GM18858 (cell line): ENCODE results near the gene SNAP23.

Experiments
- ATAC-seq: cut with Tn5 transposase; IDR thresholded peaks from one replicate; pipeline ENCODE4 v1.9.1; 2021; ENCODE audit not compliant: unreplicated experiment

SNAP23 gene

DNA sequence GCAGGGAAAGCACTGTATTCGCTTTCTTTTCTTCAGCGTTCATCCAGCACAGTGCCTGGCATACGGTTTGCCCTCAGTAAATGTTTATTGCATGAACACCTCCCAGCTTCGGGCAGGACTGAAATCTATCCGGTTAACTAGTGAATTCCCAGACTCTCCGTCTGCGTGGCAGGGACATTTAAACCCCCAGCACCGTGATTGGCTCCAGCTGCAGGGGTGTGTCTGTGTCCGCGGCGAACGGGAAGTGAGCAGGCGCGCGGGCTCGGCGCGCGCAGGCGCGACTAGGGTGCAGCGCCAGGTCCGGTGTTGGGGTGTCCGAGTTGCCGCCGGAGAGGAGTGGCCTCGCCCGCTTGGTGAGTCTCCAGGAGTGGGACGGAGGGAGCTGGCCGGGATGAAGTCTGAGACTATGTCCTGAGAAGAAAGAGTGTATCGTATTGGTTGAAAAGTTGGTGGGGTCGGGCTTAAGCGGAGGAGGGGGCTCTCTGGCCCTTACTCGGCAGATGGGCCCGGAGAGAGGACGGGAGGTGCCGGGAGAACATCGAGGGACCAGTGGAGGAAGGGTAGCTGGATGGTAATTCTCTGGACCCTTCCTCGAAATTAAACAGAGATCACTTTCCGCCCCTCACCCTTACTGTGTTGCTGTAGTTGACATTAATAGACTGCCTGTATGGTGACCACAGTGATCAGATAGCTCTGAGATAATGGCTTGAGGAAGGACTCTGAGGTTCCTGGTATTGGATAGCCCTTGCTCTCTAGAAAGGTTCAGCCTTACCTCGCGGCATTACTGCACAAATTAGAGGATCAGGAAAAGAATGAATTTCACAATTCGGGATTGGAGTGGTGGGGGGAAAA, at the start of gene SNAP23:
TSS of gene SNAP23 (plus strand) at position 274 of the 852 bp plus-strand sequence. CDS start 16,213 bp downstream, outside the sequence.
- peak; percentile 58 for ATAC-seq

DNA sequence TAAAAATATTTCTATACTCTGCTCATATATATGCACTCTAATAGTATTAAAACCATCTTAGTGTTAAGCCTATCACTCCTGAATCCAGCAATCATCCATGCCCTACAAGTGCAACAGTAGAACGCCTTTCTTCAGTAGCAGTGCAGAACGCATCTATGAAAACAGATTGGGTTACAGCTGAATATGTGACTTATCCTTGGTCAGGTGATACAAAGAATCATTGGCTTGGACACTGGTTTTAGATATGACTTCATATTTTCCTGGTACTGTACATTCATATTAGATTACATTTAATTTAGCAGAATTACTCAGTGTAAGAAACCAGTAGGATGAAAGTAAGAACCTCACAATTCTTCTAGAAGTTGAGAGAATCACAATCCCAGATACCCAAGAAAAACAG, 47.8 kb upstream of the SNAP23 start:
- ATAC-seq: no peak

DNA sequence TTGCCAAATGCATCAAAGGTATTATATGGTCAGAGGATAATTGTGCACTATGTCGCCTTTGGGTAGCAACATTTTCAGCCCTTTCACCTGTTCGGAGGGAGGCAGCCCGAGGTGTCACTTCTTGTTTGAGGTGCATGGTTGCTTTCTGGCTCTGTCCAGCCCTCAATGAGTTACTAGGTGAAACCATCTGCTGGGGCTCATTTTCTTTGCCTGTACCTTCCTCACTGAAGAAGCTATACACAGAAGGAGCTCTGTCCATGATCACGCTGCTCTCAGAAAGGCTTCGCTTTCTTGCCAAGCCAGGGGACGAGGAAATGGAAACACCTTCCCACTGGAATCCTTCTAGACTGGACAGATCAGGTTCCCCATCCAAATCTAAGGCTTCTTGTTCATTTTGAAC, 47.2 kb upstream of the SNAP23 start:
- ATAC-seq: no peak

DNA sequence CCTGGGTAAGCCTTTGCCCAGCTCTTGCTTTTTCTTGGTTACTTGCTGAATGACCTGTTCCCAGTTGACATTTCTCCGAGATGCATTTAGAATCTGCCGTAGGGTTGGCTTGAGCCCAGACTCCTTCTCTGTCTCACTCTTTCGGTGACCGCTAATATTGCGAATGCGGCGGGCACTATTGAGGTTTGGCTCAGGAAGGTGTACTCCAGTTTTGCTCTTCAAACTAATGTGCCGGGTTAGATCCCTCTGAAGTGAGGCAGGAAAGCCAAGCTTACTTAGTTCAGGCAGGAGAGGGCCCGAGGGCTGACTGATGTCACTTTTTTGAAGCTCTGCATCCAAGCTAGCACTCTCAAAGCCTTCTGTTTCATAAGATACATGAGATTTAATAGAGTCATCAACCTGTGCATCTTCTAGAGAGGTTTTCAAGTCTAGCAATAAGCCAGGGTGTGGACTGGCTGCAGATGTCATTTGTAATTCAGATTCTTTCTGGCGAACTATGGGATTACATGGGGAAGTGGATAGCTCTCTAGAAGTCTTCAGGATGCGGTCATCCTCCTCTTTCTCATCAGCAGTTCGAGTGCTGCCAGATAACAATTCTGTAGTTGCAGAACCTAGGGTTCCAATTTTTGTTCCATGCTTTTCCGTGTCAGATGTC, 45.5 kb upstream of the SNAP23 start:
- no peak for ATAC-seq

DNA sequence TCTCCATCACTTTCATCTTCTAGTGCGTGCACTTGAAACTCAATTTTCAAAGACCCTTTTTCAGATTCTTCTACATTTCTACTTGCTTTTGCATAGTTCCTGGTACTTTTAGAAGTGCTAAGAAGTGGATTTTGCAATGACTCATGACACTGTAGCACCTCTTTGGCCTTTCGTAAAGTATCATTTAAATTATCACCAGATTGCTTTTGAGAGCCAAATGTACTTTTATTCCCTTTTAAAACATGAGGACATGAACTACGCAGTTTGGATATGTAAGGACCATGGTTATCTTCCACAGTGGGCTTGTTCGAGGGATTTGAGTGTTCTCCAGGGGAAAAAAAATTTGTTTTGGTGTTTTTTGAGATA, 45.0 kb upstream of the SNAP23 start:
- ATAC-seq: no peak

DNA sequence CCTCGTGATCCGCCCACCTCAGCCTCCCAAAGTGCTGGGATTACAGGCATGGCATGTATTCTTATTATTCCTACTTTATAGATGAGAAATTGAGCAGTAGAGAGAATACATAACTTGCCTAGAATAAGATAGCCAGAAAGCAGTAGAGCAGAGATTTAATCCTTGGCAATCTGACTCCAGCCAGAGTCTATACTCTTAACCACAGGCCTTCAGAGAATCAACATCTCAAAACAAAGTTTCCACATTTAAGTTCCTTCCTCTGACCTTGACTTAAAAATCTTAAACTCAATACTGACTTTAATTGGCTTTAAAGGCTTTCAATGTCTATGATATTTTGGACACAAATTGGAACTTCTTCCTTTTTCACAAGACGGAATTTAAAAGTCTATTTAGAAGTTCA, 41.6 kb upstream of the SNAP23 start:
- ATAC-seq: no peak

DNA sequence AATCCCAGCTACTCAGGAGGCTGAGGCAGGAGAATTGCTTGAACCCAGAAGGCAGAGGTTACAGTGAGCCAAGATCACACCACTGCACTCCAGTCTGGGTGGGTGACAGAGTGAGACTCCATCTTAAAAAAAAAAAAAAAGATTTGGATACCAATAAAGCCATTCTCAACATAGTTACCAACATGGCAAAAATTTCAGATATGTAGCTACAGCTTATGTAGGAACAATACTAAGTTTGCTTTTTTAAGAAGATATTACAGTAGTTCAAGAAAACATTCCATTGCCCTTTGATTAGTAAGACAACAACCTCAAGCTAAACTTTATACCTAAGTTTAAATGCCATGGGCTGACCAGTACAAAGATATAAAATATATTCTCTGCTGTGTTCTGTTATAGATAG, 38.9 kb upstream of the SNAP23 start:
- no peak for ATAC-seq

DNA sequence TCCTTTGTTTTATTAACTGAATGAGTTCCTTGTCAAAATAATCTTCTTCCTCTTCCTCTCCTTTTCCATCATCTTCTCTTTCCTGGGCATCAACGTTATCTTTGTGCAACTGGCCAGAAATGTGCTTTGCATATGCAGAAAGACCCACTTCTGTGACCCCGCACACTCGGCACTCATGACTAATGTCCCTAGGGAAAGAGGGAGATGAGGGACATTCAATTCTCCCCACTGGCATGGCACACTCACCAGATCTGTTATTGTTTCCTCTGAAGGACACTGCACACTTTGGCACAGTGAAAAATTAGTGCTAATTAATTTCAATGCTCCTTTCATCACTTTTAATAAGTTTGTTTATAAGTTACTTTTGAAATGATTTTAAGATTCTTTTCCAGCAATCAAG, 38.5 kb upstream of the SNAP23 start:
- no peak for ATAC-seq

DNA sequence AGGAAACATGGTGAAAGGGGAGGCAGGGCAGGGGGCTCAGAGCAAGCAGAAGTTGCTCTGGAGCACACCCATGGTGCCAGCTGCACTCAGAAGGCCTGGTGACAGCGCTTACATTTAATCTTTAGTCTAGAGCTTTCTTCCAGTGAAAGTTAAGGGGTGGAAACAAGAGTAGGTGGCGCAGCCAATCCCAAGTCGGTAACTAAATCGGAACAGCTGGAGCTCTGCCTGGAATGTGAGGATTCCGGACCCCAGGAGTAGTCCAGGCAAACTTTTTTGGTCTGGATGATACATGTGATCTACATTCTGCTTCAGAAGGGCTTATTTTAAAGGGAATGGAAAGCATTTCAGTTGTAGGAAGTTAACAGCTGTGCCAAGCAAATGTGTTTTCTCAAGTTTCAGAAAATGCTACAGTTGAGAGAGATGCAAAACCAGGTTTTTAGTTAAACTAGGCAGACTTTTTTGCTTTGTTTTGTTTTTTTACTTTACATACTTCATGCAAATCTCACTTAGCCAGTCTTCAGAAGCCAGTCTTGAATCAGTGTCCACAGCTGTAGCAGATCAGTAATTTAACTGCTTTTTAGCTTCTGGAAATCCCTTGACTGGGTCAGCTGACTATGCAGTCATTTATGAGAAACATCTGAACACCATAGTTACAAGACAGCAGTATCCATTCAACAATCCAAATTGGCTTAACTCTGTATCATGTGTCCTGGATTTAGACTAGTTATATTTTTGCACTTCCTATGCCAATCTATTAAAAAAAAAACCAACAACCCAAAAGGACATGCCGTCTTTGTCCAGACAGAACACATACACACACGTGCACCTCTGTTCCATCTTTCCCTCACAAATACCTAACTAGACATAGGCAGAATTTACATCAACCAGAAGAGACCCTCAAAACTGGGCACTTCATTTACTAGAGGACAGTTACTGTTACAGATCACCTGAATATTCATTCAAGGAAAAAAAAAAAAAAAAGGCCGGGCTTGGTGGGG, 37.7 kb upstream of the SNAP23 start:
- ATAC-seq: peak; percentile 63

DNA sequence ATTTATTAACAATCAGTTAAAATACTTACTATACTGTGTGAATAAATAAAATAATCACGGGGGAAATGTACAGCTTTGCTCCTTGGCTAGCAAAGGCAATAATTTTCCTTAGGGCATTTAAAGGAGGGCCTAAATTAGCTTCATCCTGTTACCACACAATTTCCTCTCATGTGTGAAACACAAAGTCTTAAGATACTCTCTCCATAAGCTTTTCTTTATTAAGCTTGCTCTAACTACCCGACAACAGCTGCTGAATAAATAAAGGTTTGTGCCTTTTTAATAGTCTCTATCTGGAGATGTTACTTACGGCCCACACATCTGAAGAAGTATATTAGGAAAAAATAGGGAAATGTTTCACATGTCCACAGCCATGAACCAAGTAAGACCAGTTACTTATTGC, 34.2 kb upstream of the SNAP23 start:
- no peak for ATAC-seq

DNA sequence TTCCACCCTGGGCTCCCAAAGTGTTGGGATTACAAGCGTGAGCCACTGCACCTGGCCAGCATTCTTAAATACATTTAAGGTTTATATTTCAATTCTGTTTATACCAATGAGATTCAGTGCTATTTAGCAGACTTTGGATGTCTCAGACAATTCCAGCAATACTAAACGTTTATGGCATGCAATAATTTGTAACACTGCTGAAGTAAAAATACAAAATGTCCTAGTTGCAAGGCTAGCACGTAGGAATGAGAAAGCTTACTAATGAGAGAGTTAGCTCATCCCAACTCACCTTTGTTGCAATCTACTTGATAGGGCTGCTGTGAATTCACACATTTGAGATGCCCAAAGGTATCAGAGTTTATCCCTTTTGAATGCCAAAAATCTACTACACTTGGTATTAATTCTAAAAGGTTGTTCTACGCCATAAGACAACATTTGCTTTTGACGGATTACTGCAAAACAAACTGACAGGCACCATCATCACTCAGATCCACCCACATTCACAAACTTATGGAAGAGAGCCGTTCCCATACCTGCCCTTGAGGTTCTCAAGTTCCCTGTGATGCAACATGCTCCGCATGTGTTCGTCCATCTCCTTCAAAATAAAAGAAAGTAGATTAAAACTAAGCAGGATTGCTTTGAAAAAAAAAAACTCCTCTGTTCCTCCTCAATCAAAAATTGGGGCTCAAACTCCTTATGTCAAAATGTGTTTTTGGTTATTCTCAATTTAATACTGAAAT, 29.7 kb upstream of the SNAP23 start:
- ATAC-seq: no peak

DNA sequence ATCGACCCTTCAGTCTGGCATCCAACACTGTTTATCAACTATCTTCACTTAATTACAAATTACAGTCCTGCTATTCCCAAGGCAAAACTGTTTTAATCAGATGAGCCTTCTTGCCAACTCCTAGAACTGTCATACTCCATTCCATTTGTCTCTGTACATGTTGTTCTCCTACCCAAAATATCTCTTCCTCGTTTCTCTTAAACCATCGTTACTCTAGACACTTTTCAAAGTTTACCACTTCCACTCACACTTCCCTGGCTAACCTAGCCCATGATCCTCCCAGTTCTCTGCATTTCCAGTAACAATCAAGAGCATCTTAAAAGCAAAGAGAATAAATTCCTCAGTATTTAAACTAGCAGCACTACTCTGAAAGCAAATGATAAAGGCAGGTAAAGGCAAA, 24.4 kb upstream of the SNAP23 start:
- no peak for ATAC-seq

DNA sequence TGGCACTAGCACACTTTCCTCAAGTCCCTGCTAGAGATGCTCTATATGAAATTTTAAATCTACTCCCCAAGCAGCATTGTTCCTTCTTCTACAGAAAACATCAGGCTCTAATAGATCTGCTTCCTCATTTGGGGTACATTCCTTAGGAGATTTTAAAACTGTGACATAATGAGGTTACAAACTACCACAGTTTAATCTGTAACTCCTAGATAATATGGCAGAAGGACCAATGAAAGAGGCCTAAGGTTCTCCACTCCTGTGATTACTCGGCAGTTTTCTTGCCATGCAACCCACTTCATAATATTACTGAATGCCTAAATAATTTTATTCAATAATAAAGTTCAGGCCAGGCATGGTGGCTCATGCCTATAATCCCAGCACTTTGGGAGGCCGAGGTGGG, 20.6 kb upstream of the SNAP23 start:
- ATAC-seq: no peak

DNA sequence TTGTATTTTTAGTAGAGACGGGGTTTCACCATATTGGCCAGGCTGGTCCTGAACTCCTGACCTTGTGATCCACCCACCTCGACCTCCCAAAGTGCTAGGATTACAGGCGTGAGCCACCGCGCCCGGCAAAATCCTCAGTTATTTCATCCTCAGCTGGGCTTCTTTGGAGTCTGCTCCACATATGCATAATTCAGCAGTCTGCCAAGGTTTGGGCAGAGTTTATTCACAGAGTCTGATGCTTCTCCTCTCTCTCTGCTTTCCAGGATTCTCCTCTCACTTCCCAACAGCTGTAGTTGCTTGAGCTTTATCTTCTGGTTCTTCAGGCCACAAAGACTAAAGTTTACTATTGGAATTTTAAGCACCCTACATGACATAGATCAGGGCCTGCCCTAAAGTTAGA, 12.7 kb upstream of the SNAP23 start:
- ATAC-seq: no peak

DNA sequence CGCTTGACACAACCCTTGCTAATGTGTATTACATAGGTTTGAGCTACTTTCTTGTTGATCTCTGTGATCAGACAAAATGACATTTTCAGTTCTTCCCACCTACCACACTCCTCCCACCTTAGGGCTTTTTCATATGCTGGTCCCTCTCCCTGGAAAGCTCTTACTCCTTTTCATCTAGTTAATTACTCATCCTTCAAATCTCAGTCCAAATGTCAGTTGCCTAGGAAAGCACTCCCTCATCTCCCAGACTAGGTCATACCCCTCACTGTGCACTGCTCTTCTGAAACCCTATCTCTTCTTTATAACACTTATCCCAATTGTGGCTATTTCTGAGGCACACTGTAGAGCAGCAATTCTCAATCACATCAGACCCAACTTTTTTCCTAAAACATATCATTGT, 11.8 kb upstream of the SNAP23 start:
- ATAC-seq: no peak

DNA sequence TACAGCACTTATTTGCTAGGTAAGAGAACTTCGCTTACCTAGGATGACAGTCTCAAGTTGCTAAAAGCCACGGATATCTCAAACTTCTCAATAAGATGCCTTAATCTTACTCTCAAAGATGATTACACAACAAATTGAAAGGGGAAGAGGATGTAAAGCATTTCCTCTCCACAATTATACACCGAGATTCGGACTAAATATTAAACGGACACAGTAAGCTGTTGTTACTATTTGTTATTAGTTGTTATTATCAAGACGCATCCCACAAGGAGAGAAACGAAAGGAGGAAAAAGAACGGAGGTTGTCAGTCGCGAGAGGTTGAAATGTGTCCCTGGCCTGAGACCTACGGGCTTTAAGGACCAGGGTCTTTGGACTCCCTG, 5.2 kb upstream of the SNAP23 start:
- no peak for ATAC-seq

DNA sequence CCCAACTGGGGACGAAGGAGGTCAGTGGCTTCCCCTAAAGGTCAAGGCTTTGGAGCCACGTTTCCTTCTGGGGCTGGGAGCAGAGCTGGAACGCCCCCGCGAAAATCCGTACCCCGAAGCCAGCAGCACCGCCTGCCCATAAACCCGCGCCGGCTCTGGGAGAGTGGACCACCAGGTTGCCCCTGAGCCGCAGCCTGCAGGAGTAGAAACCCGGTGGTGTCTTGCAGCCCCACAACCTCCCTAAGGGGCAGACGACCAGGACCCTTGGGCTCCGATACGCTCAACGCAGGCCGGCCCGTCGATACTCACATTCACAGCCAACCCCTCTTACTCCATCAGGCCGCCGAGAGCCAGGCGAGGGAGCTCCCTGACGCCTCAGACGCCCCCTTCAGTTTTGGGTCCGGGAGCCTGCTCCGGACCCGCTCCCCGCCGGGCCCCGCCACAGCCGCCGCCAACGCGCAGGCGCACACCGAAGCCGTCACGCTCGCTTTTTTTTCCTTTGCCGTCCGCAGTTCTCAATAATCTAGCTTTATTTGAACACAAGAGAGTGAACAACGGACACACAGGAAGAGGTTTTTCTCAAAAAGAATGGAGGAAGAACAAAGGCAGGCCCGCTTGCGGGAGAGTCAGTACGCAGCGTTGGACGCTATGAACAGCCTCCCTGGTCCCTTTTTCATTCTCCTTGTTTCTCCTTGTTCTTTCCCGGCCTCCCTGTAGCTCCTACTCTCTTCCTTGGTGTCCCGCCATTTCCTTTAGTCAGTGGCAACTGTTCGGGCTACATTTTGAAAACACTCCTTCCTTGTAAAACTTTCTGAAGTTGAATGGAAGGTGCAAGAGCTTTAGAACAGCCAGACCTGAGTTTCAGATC, 4.5 kb upstream of the SNAP23 start, which contains the start of gene ZNF106:
TSS of gene ZNF106 (minus strand) at position 471 of the 868 bp plus-strand sequence. CDS start 18,852 bp downstream, outside the sequence.
- ATAC-seq: no peak

DNA sequence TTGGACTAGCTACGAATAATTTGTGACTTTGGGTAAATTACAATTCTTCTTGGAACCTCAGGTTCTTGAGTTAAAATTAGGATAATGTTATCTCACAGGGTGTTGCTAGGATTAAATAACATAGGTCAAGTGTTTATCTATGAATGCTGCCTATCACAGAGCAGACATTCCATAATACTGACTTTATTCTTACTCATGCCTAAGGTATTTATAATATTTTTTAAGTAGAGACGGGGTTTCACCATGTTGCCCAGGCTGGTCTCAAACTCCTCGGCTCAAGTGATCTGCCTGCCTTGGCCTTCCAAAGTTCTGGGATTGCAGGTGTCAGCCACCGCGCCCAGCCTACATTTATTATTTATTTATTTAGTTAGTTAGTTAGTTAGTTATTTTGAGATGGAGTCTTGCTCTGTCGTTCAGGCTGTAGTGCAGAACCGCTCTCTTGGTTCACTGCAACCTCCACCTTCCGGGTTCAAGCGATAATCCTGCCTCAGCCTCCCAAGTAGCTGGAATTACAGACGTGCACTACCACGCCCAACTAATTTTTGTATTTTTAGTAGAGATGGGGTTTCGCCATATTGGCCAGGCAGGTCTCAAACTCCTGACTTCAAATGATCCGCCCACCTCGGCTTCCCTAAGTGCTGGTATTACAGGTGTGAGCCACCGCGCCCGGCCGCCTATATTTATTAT, 3.8 kb upstream of the SNAP23 start:
- ATAC-seq: no peak

DNA sequence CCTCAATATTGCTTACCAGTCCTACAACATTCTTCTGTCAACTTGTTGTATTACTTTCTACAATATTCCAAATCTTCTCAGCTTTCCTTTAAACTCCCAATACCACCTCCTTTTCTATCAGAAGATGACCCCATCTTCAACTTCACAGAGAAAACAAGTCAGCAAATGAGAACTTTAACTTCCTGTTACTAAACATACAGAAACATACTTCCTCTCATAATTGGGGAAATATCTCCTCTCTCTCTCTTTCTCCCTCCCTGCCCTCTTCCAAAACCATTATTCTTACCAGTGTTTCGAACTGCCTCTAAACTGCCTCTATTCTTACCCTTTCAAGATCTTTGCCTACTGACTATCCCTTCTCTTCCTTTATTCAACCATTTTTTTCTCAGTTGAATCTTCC, 1.8 kb upstream of the SNAP23 start:
- no peak for ATAC-seq
